Activated gamma-delta T cell treated with anti-CD3 and anti-CD28 coated beads, Interleukin-2, amount 50 U/mL, for 16 hours (primary cell): ENCODE results near the gene PFKFB4.

Experiments used
- DNase-seq: peaks from one replicate; pipeline ENCODE4 v3.0.0-alpha.2; 2020; ENCODE audit warnings: low read depth

The PFKFB4 gene

DNA sequence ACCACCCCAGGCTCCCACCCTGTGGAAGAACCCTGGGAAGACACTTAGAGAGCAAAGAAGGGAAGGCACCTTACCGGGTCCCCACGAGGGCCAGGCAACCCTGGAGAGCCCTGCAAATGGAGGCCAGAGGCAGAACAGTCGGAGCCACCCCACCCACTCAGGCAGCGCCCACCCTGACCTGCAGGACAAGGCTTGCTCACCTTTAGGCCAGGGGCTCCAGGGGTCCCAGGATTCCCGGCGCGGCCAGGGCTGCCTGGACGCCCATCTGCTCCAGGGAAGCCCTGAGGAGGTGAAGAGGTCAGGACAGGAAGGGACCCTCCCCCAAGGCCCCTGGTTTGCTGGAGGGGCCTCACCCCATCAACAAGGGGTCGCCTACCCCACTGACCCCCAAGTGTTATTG lies 28.2 kb upstream of the PFKFB4 start:
- DNase-seq, result no peak

GRCh38 chr3:48581621-48582481 lies 25.2 kb upstream of the PFKFB4 start:
- no peak for DNase-seq

DNA sequence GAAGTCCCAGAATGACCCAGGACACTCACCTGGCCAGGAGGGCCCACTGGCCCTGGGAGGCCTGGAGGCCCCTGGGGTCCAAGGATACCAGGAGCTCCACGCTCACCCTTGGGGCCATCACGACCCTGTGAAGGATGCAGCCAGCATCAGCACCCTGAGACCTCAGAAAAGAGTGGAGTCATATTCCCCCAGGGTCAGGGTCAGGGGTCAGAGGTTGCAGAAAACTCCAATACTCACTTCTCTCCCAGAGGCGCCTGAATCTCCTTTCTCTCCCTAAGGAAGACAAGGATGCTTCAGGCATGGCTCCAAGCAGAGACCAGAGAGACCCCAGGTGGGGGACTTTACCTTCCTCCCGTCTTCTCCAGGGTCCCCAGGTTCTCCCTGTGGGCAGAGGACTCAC lies 20.0 kb upstream of the PFKFB4 start:
- no peak for DNase-seq

DNA sequence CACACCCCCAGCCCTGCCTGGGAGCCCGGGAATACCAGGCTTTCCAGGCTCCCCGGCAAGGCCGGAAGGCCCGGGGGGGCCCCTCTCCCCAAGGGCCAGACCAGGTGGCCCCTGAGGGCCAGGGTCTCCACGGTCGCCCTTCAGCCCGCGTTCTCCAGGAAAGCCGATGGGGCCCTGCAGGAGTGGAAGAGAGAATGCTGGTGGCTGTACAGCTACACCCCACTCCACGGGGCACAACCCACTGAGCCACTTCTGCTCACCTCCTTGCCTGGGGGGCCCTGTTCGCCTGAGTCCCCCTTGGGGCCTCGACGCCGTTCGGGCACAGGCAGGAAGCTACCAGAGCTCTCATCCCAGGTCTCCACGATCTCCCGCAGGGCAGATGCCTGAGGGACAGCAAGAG lies 18.8 kb upstream of the PFKFB4 start:
- no peak for DNase-seq

DNA sequence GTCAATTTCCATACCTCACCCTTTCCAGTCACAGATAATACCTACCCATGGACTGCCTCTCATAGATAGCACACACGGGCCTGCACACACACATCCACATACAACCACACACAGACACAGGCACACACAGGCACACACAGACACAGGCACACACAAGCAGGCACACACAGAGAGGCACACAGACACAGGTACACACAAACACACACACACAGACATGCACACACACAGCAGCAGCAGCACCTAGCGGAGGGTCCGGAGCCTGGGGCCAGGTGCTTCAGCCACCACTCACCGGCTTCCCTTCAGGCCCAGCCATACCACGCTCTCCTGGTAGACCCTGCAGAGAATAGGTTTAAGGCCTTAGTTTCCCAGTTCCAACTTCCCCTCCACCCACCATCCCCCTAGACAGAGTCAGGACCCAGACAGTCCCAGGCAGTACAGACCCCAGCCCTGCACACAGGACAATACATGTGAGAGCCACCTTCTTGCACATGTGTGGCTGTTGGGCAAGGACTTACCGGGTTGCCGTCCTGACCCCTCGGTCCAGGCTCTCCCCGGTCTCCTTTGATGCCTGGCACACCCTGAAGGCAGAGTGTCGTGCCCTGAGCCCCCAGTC lies 17.5 kb upstream of the PFKFB4 start:
- no peak for DNase-seq

GRCh38 chr3:48572517-48572916 lies 15.9 kb upstream of the PFKFB4 start:
- no peak for DNase-seq

DNA sequence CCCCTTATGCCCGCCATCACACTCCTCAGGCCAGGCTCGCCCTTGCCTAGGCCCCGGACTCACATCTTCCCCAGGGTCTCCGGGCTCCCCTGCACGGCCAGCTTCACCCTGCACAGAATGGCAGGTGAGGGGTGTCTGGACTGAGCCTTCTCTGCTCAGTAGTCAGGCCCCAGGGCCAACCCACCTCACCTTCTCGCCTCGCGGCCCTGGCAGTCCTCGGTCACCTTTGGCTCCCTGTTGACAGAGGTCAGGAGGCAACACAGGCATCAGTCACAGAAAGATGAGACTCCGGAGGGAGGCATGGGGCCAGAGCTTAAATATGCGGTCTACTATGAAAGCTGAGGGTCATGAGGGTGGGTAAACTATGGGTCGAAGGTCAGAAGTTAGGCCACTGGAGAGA lies 15.3 kb upstream of the PFKFB4 start:
- DNase-seq, result no peak

DNA sequence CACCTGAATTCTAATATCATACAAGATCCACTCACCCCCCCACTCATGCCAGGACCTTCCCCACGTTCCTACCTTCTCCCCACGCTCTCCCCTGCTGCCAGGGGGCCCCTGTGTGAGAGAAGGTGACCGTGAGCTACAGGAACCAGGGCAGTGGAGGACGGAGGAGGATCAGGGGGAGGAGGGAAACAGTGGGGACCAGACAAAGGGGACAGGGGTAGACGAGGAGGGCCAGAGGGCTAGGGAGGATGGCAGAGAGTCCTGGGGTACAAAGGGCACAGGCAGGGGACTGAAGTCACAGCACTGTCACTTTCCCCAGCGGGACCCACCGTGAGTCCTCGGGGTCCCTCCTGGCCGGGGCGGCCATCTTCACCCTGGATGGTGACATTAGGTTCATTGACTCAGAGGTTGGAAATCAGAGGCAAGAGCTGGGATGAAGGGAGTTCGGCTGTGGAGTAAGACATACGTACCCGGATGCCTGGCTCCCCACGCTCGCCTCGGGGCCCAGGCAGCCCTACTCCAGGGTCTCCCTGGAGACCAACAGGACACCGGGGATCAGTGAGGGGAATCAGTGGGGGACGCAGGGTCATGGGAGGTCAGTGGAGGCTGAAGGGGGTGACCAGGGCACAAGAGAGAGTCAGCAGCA lies 13.3 kb upstream of the PFKFB4 start:
- DNase-seq, result no peak

GRCh38 chr3:48569400-48569799 lies 12.8 kb upstream of the PFKFB4 start:
- no peak for DNase-seq

GRCh38 chr3:48568476-48568875 lies 11.9 kb upstream of the PFKFB4 start:
- DNase-seq, result no peak

- no peak for DNase-seq
Observed at GRCh38 chr3:48567500-48567899, 10.9 kb upstream of the PFKFB4 start.

DNA sequence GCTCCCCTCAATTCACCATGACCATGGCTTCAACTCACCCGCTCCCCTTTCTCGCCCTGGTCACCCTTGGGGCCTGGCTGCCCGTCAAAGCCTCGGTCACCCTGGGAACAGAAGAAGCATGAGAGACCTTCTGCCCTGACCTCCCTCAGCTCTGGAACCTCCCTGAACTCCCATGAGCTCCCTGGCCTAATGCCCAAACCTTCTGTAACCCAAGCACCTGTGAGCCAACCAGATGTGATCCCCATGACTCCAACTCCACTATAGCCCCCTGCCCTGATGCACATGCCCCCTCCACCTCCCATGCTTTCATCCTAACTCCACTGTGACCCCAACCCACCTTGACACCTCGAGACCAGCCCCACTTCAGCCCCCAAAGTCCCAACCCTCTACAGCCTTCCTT lies 10.5 kb upstream of the PFKFB4 start:
- DNase-seq, result no peak

GRCh38 chr3:48566401-48566760 lies 9.8 kb upstream of the PFKFB4 start:
- DNase-seq, result no peak

DNA sequence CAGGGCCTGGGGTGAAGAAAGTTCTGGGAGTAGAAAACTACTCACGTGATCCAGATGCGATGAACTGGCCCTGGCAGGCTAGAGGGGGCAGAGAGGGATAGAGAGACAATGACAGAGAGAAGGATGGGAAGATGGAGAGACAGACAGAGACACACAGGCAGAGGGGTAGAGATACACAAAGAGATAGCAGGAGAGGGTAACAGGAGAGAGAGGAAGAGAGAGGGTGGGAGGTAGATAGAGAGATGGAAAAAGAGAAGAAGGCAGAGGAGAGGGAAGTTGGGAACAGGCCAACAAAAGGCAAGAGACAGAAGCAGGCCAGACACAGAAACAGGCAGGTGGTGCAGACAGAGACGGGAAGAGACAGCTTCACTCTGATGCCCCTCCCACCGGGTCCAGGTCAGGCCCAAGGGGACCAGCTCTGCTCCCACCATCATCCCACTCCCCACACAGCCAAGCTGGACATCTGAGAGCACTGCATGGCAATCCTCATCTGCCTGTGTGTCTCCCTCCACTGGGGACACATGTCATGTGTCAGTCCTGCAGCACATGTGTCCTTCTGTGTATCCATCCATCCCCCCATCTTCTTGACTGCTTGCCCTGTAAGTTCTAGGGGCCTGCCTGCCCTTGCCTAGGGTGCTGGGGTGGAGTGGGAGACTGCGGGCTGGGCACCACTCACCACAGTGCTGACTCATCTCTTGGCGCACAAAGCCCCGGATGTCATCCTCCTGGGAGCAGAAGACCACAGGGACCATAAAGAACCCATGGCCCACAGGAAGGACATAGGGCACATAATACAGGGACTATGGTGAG lies 9.2 kb upstream of the PFKFB4 start:
- DNase-seq, result no peak

DNA sequence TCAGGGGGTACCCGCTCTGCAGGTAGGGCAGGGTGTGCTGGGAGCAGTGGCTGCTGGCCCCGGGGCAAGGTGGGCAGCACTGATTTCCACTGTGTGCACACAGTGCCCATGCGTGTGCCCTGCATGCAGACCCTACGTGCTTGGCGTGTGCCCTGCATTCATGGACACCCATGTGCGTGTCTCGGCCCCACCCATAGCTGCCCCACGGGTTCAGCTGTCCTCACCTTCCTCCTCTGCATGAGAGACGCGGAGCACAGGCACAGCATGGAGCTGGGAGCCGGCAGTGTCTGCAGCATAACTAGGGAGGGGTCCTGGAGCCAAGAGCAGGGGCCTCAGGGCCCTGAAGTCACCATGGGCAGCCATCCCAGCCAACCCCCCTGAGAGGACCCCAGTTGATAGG lies 8.6 kb upstream of the PFKFB4 start:
- DNase-seq, result no peak

DNA sequence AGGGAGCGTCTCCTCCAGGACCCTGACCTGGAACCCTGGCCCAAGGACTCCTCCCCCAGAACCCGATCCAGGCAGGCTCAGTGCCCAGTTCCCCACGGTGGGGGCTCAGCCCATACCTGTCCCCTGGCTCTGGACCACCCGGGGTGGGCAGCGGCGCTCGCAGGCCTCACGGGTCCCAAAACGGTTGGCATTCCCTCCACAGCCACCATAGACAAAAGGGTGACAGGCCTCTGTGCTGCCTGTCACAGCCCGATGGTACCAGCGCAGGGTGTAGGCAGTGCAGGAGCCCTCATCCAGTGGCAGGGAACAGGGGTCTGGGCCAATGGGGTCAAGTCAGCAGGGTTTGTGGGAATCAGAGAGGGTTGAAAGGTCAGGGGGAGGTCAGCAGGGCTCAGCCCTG lies 8.1 kb upstream of the PFKFB4 start:
- DNase-seq, result no peak

- DNase-seq, result peak; percentile 22
Observed at GRCh38 chr3:48564022-48564421, 7.4 kb upstream of the PFKFB4 start.

DNA sequence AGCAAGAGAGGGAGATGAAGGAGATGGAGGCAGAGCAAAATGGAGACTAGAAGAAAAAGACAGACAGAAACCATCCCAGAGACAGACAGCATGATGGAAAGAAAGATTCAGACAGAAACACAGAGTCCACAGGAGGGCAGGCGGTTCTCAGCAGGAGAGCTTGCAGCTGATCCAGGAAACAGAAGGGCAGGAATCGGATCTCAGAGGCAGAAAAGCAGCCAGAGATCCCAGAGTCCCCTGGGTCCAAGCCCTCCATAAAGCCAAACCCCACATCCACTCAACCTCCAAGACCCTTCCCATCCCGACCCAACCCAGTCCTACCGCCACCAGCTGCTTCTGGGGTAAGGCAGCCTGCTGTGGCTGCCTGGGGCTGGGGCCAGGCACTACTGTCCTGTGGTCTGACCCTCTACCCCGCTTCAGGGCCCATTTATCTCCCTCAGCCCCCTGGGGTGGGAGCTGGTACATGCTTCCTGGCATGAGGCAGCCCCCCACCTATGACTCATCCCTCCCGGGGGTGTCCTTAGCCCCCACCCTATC lies 6.8 kb upstream of the PFKFB4 start, which contains the start of gene UCN2:
UCN2 (minus strand) TSS at position 400 of the 537 bp plus-strand sequence. CDS start 657 bp downstream, outside the sequence.
- no peak for DNase-seq

DNA sequence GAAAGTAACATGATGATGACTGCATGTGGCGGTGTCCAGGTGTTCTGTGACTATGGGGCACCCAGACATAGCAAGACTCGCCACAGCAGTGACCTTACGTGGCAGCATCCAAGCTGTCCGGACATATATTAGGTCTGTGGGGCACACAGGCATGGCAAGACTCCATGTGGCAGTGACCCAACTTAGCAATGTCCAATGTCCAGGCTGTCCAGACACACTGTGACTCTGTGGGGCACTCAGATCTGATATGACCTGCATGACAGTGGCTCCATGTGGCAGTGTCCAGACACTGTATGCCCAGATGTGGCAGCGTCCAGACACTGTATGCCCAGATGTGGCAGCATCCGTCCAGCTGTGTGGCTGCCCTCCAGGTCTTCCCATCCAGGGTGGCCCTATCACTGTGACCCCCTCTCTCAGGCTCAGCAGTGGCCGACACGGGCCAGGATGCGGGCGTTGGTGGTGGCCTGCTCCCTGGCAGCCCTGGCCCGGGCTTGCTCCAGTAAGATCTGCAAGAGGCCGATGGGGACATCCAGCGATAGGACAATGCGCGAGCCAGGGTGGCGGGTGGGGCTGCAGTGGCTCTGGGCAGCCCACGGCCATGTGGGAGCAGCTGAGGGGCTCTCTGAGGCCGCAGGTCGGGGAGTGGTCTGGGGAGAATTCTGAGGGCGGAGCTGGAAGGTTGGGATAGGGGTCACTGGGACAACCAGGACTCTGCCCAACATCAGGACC lies 5.9 kb upstream of the PFKFB4 start:
- no peak for DNase-seq

GRCh38 chr3:48561045-48561736 lies 4.6 kb upstream of the PFKFB4 start:
- DNase-seq, result no peak

DNA sequence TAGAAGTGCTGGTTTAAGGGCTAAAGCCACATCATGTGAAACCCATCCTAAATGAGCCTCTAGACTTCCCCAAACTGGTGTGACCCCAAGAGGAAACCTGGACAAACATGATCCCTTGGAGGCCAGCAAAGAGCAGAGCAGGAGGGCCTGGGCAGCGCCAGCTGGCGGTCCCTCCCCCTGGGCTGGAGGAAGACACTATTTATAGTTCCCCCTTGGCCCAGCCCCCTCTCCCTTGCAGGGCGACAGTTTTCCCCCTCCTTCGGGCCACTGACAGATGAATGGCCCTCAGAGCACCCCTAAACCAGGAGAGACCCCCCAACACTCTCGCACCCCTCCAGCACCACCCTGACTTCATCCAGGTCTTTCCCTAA lies 4.0 kb upstream of the PFKFB4 start:
- DNase-seq, result no peak
